Measurements from ENCODE around the gene EID2B. TPM values are rescaled to one million over a fixed set of nuclear protein-coding genes. Genes with fewer than 3 reads are reported as not detected.

The EID2B gene
- total RNA-seq, 1 donor from 2014 or later: 24.1 TPM

GRCh38 chr19:39500543-39500942, 32.1 kb downstream of the EID2B start:
- FAIRE-seq (no peak), DNase-seq (ENCODE audit: low spot score in 2 of 2) (no peak)

- DNase-seq (ENCODE audit: low spot score in 2 of 2) (no peak), FAIRE-seq (no peak)
These were observed 32.7 kb downstream of the EID2B start for GRCh38 chr19:39499932-39500331.

- no peak for FAIRE-seq
- no peak for DNase-seq (ENCODE audit: low spot score in 2 of 2)
These were observed 33.6 kb downstream of the EID2B start, which contains the start of gene DLL3 for GRCh38 chr19:39498798-39499642. Gene DLL3 (plus strand): TSS chr19:39498947. CDS start chr19:39498975, 28 bp downstream.

GRCh38 chr19:39497996-39498797, 34.5 kb downstream of the EID2B start:
- FAIRE-seq: no peak
- DNase-seq (ENCODE audit: low spot score in 2 of 2): peak in 1 of 2 donors; percentile 57

GRCh38 chr19:39497701-39497995, 35.0 kb downstream of the EID2B start:
- DNase-seq (ENCODE audit: low spot score in 2 of 2): no peak
- FAIRE-seq: no peak

GRCh38 chr19:39496063-39496462, 36.6 kb downstream of the EID2B start:
- FAIRE-seq (no peak), DNase-seq (ENCODE audit: low spot score in 2 of 2) (no peak)

- FAIRE-seq (no peak), DNase-seq (ENCODE audit: low spot score in 2 of 2) (no peak)
These were observed 38.0 kb downstream of the EID2B start for GRCh38 chr19:39494661-39495060.

- DNase-seq (ENCODE audit: low spot score in 2 of 2): no peak
- FAIRE-seq: no peak
These were observed 39.9 kb downstream of the EID2B start for GRCh38 chr19:39492788-39493187.

GRCh38 chr19:39492225-39492624, 40.4 kb downstream of the EID2B start:
- FAIRE-seq (no peak), DNase-seq (ENCODE audit: low spot score in 2 of 2) (no peak)

GRCh38 chr19:39489756-39490155, 42.9 kb downstream of the EID2B start:
- FAIRE-seq (no peak), DNase-seq (ENCODE audit: low spot score in 2 of 2) (no peak)

GRCh38 chr19:39483141-39483540, 49.5 kb downstream of the EID2B start:
- FAIRE-seq: no peak
- DNase-seq (ENCODE audit: low spot score in 2 of 2): no peak

- FAIRE-seq (no peak), DNase-seq (ENCODE audit: low spot score in 2 of 2) (no peak)
These were observed 51.0 kb downstream of the EID2B start for GRCh38 chr19:39481676-39482075.

GRCh38 chr19:39481229-39481545, 51.5 kb downstream of the EID2B start:
- no peak for DNase-seq (ENCODE audit: low spot score in 2 of 2)
- no peak for FAIRE-seq

Other genes with a start within 250 kb of the EID2B start
- gene IFNL1, start 236.4 kb downstream of the EID2B start, total RNA-seq: not detected
- gene LRFN1, start 212.0 kb downstream of the EID2B start, total RNA-seq: 5.3 TPM
- 2.9 TPM for gene GMFG, start 196.8 kb downstream of the EID2B start, total RNA-seq
- gene SAMD4B, start 190.4 kb downstream of the EID2B start, total RNA-seq: 13.0 TPM
- 36.7 TPM for gene PAF1, start 141.7 kb downstream of the EID2B start, total RNA-seq
- 9.8 TPM for gene MED29, start 141.5 kb downstream of the EID2B start, total RNA-seq
- gene ZFP36, start 126.0 kb downstream of the EID2B start, total RNA-seq: 0.41 TPM
- 17.5 TPM for gene PLEKHG2, start 120.2 kb downstream of the EID2B start, total RNA-seq
- 59.1 TPM for gene RPS16, start 96.9 kb downstream of the EID2B start, total RNA-seq
- 59.5 TPM for gene SUPT5H, start 87.3 kb downstream of the EID2B start, total RNA-seq
- gene TIMM50, start 52.0 kb downstream of the EID2B start, total RNA-seq: 43.2 TPM
- 13.9 TPM for gene DLL3, start 33.9 kb downstream of the EID2B start, total RNA-seq
- 0.41 TPM for gene SELENOV, start 17.7 kb downstream of the EID2B start, total RNA-seq
- gene EID2, start 7.3 kb upstream of the EID2B start, total RNA-seq: 22.4 TPM
- 0.82 TPM for gene LGALS13, start 69.7 kb upstream of the EID2B start, total RNA-seq
- not detected for gene LGALS16, start 123.1 kb upstream of the EID2B start, total RNA-seq
- not detected for gene LGALS14, start 171.6 kb upstream of the EID2B start, total RNA-seq
- gene CLC, start 205.2 kb upstream of the EID2B start, total RNA-seq: not detected
- not detected for gene LEUTX, start 246.0 kb upstream of the EID2B start, total RNA-seq

Data from frontal cortex (tissue), 4 donors.